ENCODE results near the gene PPP1R3F.

PPP1R3F gene

GRCh38 chrX:49269767-49270248 lies at the start of gene PPP1R3F:
Gene PPP1R3F, plus strand, starts transcription at chrX:49269793. Its CDS starts 77 bp downstream, at chrX:49269870.
- DNase-seq: peak in 1 of 2 donors; percentile 42

- no peak for DNase-seq
These were observed 49.5 kb upstream of the PPP1R3F start for GRCh38 chrX:49220100-49220499.

- no peak for DNase-seq
These were observed 47.7 kb upstream of the PPP1R3F start for GRCh38 chrX:49221868-49222267.

- no peak for DNase-seq
These were observed 43.7 kb upstream of the PPP1R3F start for GRCh38 chrX:49225858-49226257.

GRCh38 chrX:49226946-49227345 lies 42.6 kb upstream of the PPP1R3F start:
- DNase-seq: no peak

- DNase-seq: no peak
These were observed 41.9 kb upstream of the PPP1R3F start for GRCh38 chrX:49227726-49228125.

GRCh38 chrX:49228185-49228584 lies 41.4 kb upstream of the PPP1R3F start:
- DNase-seq: no peak

- DNase-seq: peak; percentile 62 to 74
These were observed 38.9 kb upstream of the PPP1R3F start for GRCh38 chrX:49230500-49231232.

- DNase-seq: no peak
These were observed 38.1 kb upstream of the PPP1R3F start for GRCh38 chrX:49231333-49232000.

- no peak for DNase-seq
These were observed 37.1 kb upstream of the PPP1R3F start for GRCh38 chrX:49232525-49232924.

GRCh38 chrX:49233176-49233575 lies 36.4 kb upstream of the PPP1R3F start, which contains the start of gene CACNA1F:
Gene CACNA1F, minus strand, starts transcription at chrX:49233340. Its CDS starts 31 bp downstream, at chrX:49233309.
- DNase-seq: no peak

GRCh38 chrX:49233887-49234555 lies 35.6 kb upstream of the PPP1R3F start:
- no peak for DNase-seq

- no peak for DNase-seq
These were observed 32.5 kb upstream of the PPP1R3F start for GRCh38 chrX:49237060-49237459.

GRCh38 chrX:49238735-49239134 lies 30.9 kb upstream of the PPP1R3F start:
- no peak for DNase-seq

- DNase-seq: no peak
These were observed 27.0 kb upstream of the PPP1R3F start for GRCh38 chrX:49242545-49243066.

- DNase-seq: no peak
These were observed 26.4 kb upstream of the PPP1R3F start for GRCh38 chrX:49243166-49243565.

GRCh38 chrX:49244207-49244606 lies 25.4 kb upstream of the PPP1R3F start:
- DNase-seq: no peak

GRCh38 chrX:49246541-49246940 lies 23.1 kb upstream of the PPP1R3F start:
- no peak for DNase-seq

GRCh38 chrX:49247346-49247745 lies 22.2 kb upstream of the PPP1R3F start:
- DNase-seq: no peak

GRCh38 chrX:49247916-49248811 lies 21.4 kb upstream of the PPP1R3F start:
- DNase-seq: no peak

GRCh38 chrX:49249071-49249470 lies 20.5 kb upstream of the PPP1R3F start:
- no peak for DNase-seq

GRCh38 chrX:49249616-49250015 lies 20.0 kb upstream of the PPP1R3F start:
- DNase-seq: no peak

All from stimulated activated CD4-positive, alpha-beta T cell treated with anti-CD3 and anti-CD28 coated beads, Interleukin-2, amount 100 ng/mL, for 24 hours (primary cell).